Stimulated activated naive CD8-positive, alpha-beta T cell treated with anti-CD3 and anti-CD28 coated beads, Interleukin-15, amount 100 ng/mL, for 72 hours (primary cell): ENCODE results near the gene P2RY12.

Source experiments
- ATAC-seq: fragments of 150-1000 bp; cut with Tn5 transposase; 2 replicates; pipeline ENCODE4 v1.10.0; 2021; ENCODE audit warnings: mild to moderate bottlenecking, moderate library complexity
- DNase-seq, 2 donors: peaks; one replicate each; pipeline ENCODE4 v3.0.0; 2021 to 2022
- H3K27ac Mint-ChIP-seq, 2 donors: one replicate each; pipeline ENCODE4 v1.8.0; 2022; ENCODE audit warnings: mild to moderate bottlenecking in 2 of 2, mixed read lengths in 2 of 2, moderate library complexity in 2 of 2
- H3K27me3 Mint-ChIP-seq: one replicate; pipeline ENCODE4 v1.8.0; 2022; ENCODE audit warnings: mixed read lengths
- H3K4me1 Mint-ChIP-seq: one replicate; pipeline ENCODE4 v1.8.0; 2022; ENCODE audit warnings: mild to moderate bottlenecking, mixed read lengths
- H3K4me3 Mint-ChIP-seq, 2 donors: one replicate each; pipeline ENCODE4 v1.8.0; 2022; ENCODE audit warnings: mild to moderate bottlenecking in 2 of 2, mixed read lengths in 2 of 2, moderate library complexity in 1 of 2
- H3K9me3 Mint-ChIP-seq, 2 donors: one replicate each; pipeline ENCODE4 v1.8.0; 2022; ENCODE audit warnings: mixed read lengths in 2 of 2

The P2RY12 gene

GRCh38 chr3:151384741-151385174 lies at the start of gene P2RY12:
P2RY12 (minus strand) TSS chr3:151384753; CDS start chr3:151338845, 45,908 bp downstream.
- no peaks in the 10 kb centered on the region for H3K4me1 Mint-ChIP-seq
- DNase-seq, result no peak
- no peak for ATAC-seq
- H3K4me3 Mint-ChIP-seq, result no peak within 1 kb of the TSS
- no peak within 1 kb of the TSS for H3K27ac Mint-ChIP-seq
- no peaks in the 10 kb centered on the region for H3K9me3 Mint-ChIP-seq
- H3K27me3 Mint-ChIP-seq, result peaks cover 9% of the 10 kb centered on the region

DNA sequence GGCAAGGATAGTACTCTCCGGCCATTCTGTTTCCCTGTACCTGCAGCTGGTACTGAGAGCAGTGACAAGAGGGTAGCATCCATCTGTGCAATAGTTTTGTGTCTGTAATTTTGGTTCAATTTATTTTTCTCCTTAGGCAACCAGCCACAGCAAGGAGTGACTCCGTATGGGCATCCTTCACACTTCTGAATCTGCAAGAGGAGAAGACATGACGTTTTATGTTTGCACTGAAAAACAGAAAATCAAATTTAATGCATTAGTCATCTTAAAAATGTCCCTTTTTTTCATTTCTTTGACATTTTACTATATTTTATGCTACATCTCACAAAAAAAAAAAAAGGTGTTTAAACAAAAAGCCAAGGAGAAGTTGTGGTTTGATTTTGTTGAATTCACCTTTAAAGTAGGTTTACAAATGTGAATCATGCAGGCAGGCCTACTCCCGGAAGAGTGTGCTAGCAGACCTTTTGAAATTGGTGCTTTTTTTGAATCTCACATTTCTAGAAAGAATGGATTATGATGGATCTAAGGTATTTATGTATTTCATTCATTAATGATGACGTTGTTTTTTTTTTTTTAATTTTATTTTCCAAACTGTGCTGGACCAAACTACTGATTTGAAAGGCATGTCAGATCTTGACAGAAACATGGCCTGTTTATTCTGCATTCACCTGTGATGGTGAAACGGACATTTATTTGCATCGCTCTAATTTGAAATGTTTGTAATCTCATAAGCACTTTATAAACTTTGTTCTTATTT lies 48.2 kb upstream of the P2RY12 start:
- H3K27me3 Mint-ChIP-seq, result no peaks in the 10 kb centered on the region
- H3K4me3 Mint-ChIP-seq, result no peak overlapping the region
- no peak for ATAC-seq
- H3K27ac Mint-ChIP-seq, result no peak overlapping the region
- H3K4me1 Mint-ChIP-seq, result no peaks in the 10 kb centered on the region
- peaks cover 6 to 13% of the 10 kb centered on the region in 2 donors for H3K9me3 Mint-ChIP-seq
- no peak for DNase-seq

DNA sequence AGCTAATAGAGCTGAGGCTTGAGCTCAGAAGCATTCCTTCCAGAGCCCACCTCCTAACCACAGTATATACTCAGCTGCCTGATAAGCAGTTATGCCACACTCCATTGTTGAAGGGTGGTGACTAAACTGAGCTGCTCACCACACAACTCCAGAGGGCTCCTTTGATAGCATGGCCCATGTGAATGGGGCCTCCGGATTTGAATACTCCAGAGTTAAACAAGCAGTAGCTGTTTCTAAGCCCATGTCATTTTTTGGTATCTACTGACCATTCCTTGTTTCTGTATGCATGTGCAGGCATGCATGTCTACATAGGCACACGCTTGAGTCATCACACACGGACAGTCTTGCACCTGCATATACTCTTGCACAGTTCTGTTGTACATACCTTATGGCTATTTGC lies 47.4 kb upstream of the P2RY12 start:
- DNase-seq (no peak), ATAC-seq (no peak)
- Mint-ChIP-seq H3K27ac (no peak overlapping the region), H3K4me1 (no peaks in the 10 kb centered on the region), H3K4me3 (no peak overlapping the region), H3K9me3 (peaks cover 6 to 13% of the 10 kb centered on the region in 2 donors), H3K27me3 (no peaks in the 10 kb centered on the region)

GRCh38 chr3:151430821-151431484 lies 46.4 kb upstream of the P2RY12 start:
- H3K4me3 Mint-ChIP-seq, result no peak overlapping the region
- H3K27me3 Mint-ChIP-seq, result no peaks in the 10 kb centered on the region
- no peak overlapping the region for H3K27ac Mint-ChIP-seq
- H3K9me3 Mint-ChIP-seq, result peaks cover 6 to 13% of the 10 kb centered on the region in 2 donors
- no peak for DNase-seq
- no peaks in the 10 kb centered on the region for H3K4me1 Mint-ChIP-seq
- no peak for ATAC-seq

GRCh38 chr3:151428386-151428785 lies 43.8 kb upstream of the P2RY12 start:
- no peaks in the 10 kb centered on the region for H3K27me3 Mint-ChIP-seq
- DNase-seq, result no peak
- H3K27ac Mint-ChIP-seq, result no peak overlapping the region
- H3K9me3 Mint-ChIP-seq, result peaks cover 6 to 13% of the 10 kb centered on the region in 2 donors
- ATAC-seq, result no peak
- H3K4me1 Mint-ChIP-seq, result no peaks in the 10 kb centered on the region
- no peak overlapping the region for H3K4me3 Mint-ChIP-seq

DNA sequence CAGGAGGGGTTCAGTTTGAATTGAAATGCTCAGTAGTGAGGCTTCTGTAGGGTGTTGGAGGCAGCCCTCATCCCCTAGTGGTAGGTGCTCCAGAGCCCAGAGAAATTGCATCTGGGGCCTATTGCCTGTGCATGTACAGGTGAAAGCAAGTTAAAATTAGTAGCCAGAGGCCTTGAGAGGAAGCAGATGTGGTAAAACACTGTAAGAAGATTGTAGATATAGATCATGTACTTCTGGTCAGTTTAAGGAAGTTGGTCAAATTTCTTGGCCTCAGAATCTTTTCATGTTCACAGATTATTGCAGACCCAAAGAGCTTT lies 41.7 kb upstream of the P2RY12 start:
- Mint-ChIP-seq H3K4me1 (no peaks in the 10 kb centered on the region), H3K27me3 (no peaks in the 10 kb centered on the region), H3K9me3 (peaks cover 6 to 13% of the 10 kb centered on the region in 2 donors), H3K4me3 (no peak overlapping the region), H3K27ac (no peak overlapping the region)
- DNase-seq (no peak), ATAC-seq (no peak)

DNA sequence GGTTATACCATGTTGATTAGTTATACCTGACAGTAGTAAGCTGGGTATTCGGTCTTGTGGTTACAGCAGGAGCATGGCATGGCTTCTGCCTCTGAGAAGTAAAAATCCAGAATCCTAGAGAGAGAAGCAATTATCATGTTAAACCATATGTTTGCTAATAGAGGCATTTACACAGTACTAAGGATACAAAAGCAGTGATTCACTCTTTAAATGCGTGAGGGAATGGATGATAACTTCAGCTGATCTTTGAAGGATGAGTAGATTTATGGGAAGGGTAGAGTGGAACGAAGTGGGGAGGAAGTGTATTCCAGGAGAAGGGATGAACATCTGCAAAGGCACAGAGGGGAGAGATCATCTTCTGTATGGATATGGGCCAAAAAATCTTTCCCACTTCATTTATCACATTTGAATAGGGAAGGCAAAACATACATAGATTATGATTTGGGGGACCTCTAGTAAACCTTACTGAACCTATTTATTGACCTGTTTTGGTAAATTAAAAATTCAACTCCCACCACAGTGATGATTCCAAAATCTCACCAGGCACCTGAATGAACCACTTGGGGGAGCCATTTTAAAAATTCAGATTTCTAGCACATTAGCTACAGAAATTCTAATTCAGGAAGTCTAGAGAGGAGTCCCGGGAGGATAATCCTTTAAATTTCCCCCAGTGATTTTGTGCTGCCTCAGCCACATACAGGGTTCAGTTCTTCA lies 41.2 kb upstream of the P2RY12 start:
- no peak overlapping the region for H3K4me3 Mint-ChIP-seq
- H3K9me3 Mint-ChIP-seq, result peaks cover 2 to 9% of the 10 kb centered on the region in 2 donors
- H3K27me3 Mint-ChIP-seq, result no peaks in the 10 kb centered on the region
- no peak for DNase-seq
- H3K27ac Mint-ChIP-seq, result no peak overlapping the region
- H3K4me1 Mint-ChIP-seq, result no peaks in the 10 kb centered on the region
- no peak for ATAC-seq

- no peak for ATAC-seq
- DNase-seq, result no peak
- Mint-ChIP-seq H3K9me3 (no peaks in the 10 kb centered on the region), H3K27ac (no peak overlapping the region), H3K4me3 (no peak overlapping the region), H3K4me1 (no peaks in the 10 kb centered on the region), H3K27me3 (no peaks in the 10 kb centered on the region)
These were observed 38.5 kb upstream of the P2RY12 start for GRCh38 chr3:151423091-151423490.

- no peak for DNase-seq
- ATAC-seq, result no peak
- Mint-ChIP-seq H3K27ac (no peak overlapping the region), H3K27me3 (no peaks in the 10 kb centered on the region), H3K9me3 (no peaks in the 10 kb centered on the region), H3K4me3 (no peak overlapping the region), H3K4me1 (no peaks in the 10 kb centered on the region)
These were observed 37.4 kb upstream of the P2RY12 start for GRCh38 chr3:151421938-151422337.

DNA sequence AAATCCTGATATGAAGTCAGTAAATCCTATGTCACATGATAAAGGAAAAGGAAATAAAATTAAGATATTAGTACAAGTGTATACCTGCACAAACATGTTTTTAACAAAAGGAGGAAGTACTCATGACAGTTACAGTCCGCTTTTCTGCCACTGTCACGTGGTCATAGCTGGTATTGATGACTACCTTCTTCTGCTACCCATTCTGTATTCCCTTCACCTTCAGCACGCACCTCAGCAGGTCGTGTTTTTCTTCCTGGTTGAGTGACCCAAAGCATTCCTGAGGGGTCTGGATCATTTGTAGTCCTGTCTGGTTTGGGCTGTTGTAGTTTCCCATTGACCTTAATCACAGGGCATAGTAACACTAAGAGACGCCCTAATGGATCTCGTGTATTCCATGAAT lies 35.3 kb upstream of the P2RY12 start:
- no peak overlapping the region for H3K27ac Mint-ChIP-seq
- no peak overlapping the region for H3K4me3 Mint-ChIP-seq
- no peaks in the 10 kb centered on the region for H3K4me1 Mint-ChIP-seq
- ATAC-seq (no peak), DNase-seq (no peak)
- no peaks in the 10 kb centered on the region for H3K27me3 Mint-ChIP-seq
- no peaks in the 10 kb centered on the region for H3K9me3 Mint-ChIP-seq

DNA sequence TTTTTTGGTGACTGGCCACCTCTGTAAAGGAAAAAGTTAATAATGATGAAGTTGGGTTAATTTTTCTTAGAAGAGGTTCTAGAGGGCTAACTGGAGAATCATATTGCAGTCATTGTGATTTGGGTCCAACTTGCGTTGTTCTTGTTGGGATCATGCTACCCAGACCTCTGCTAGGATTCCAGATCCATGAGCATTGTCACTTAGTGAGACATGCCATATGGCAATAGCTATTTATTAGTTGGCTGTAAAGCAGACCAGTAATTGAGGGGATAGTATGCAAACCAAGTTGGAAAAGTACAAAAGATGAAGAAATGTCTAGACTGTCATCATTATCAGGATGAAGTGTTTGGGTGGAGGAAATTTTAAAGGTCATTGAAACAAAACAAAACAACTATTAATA lies 30.7 kb upstream of the P2RY12 start:
- ATAC-seq, result no peak

DNA sequence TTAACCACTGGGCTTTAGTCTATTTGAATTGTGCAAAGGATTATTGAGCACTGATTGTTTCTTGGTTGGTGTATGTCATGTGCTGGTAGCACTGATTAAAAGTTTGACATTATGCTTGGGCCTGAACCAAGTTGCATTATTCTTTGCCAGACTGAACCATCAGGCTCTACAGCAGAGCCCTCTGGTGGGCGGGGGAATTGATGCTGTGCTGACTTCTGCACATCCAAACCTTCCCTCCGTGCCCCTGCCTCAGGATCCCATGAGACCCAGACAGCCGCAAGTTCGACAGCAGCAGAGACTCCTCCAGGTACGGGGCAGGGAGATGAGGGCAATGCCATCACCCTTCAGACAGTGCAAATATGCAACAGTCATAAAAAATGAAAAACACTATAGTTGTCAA lies 28.4 kb upstream of the P2RY12 start:
- DNase-seq (no peak), ATAC-seq (no peak)
- Mint-ChIP-seq H3K27me3 (no peaks in the 10 kb centered on the region), H3K4me1 (no peaks in the 10 kb centered on the region), H3K9me3 (no peaks in the 10 kb centered on the region), H3K4me3 (no peak overlapping the region), H3K27ac (no peak overlapping the region)

More for the DNA sequence above, 30.7 kb upstream of the P2RY12 start:
- H3K4me1 Mint-ChIP-seq, result no peaks in the 10 kb centered on the region
- H3K27ac Mint-ChIP-seq, result no peak overlapping the region
- no peak overlapping the region for H3K4me3 Mint-ChIP-seq
- H3K9me3 Mint-ChIP-seq, result no peaks in the 10 kb centered on the region
- DNase-seq, result no peak
- H3K27me3 Mint-ChIP-seq, result no peaks in the 10 kb centered on the region

GRCh38 chr3:151410891-151411559 lies 26.5 kb upstream of the P2RY12 start:
- DNase-seq, result no peak

DNA sequence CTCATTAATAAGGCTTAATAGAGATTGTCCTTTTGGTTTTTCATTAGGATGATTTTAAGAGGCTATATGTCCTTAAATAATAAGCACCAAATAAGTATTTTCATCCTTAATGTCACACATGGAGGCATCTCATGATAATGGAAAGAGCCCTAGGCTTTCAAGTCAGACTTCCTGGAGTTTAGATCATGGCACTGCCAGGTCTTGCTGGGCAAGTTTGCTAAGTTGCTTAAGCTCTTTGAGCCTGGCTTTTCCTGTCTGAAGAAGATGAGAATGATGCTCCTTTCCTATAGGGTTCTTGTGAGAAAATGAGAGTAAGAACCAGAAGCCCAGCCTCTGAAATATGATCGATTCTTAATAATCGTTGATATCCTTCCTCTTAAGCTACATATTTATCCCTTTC lies 23.4 kb upstream of the P2RY12 start:
- Mint-ChIP-seq H3K27me3 (no peaks in the 10 kb centered on the region), H3K4me3 (no peak overlapping the region), H3K4me1 (no peaks in the 10 kb centered on the region), H3K27ac (no peak overlapping the region), H3K9me3 (no peaks in the 10 kb centered on the region)
- ATAC-seq, result no peak
- DNase-seq, result no peak

More at GRCh38 chr3:151410891-151411559, 26.5 kb upstream of the P2RY12 start:
- H3K27me3 Mint-ChIP-seq, result no peaks in the 10 kb centered on the region
- H3K4me3 Mint-ChIP-seq, result no peak overlapping the region
- no peak for ATAC-seq
- no peaks in the 10 kb centered on the region for H3K4me1 Mint-ChIP-seq
- no peaks in the 10 kb centered on the region for H3K9me3 Mint-ChIP-seq
- no peak overlapping the region for H3K27ac Mint-ChIP-seq

GRCh38 chr3:151404316-151404715 lies 19.8 kb upstream of the P2RY12 start:
- Mint-ChIP-seq H3K4me1 (no peaks in the 10 kb centered on the region), H3K27me3 (no peaks in the 10 kb centered on the region), H3K4me3 (no peak overlapping the region), H3K9me3 (no peaks in the 10 kb centered on the region), H3K27ac (no peak overlapping the region)
- peak; percentile 37 for ATAC-seq
- DNase-seq, result no peak

- no peaks in the 10 kb centered on the region for H3K4me1 Mint-ChIP-seq
- H3K27ac Mint-ChIP-seq, result no peak overlapping the region
- no peak for DNase-seq
- H3K9me3 Mint-ChIP-seq, result no peaks in the 10 kb centered on the region
- H3K27me3 Mint-ChIP-seq, result no peaks in the 10 kb centered on the region
- H3K4me3 Mint-ChIP-seq, result no peak overlapping the region
- no peak for ATAC-seq
These were observed 18.7 kb upstream of the P2RY12 start for GRCh38 chr3:151403246-151403645.
